ENCODE measurements around the gene UBALD2. TPM values are rescaled to one million over a fixed set of nuclear protein-coding genes. Genes with fewer than 3 reads are reported as not detected.

UBALD2 gene
- total and polyA plus RNA-seq, 2 of the 13 experiments (the other 11 are each of a cell fraction or from before 2014, with no cell fraction given), result 3.3 to 89.7 TPM

- TF ChIP-seq TEF (CRISPR knock-in tag; IDR thresholded peaks at IDR 0.05), result no peak
- peak; percentile 33; the same call in 1 of the 2 replicates for TF ChIP-seq IRF2 (CRISPR knock-in tag; IDR thresholded peaks at IDR 0.05)
- peak; percentile 65; the same call in 1 of the 2 replicates for TF ChIP-seq ARHGAP35 (CRISPR knock-in tag; IDR thresholded peaks at IDR 0.05; ENCODE audit: borderline replicate concordance)
- peak; percentile 84; the same call in 1 of the 2 replicates for TF ChIP-seq KDM5B (CRISPR knock-in tag; IDR thresholded peaks at IDR 0.05; ENCODE audit: borderline replicate concordance)
- no peak for TF ChIP-seq ATF5 (CRISPR knock-in tag; IDR thresholded peaks at IDR 0.05; ENCODE audit: low read depth)
- TF ChIP-seq MED8 (CRISPR knock-in tag; IDR thresholded peaks at IDR 0.05; ENCODE audit: insufficient replicate concordance), result no peak
- TF ChIP-seq HHEX (CRISPR knock-in tag; IDR thresholded peaks at IDR 0.05), result no peak
- 0 out of 2 replicates have a peak, but pooled peaks have one; percentile 46 for TF ChIP-seq NFAT5 (CRISPR knock-in tag; IDR thresholded peaks at IDR 0.05)
- peak; percentile 48; the same call in 1 of the 2 replicates for TF ChIP-seq ZNF547 (CRISPR knock-in tag; IDR thresholded peaks at IDR 0.05)
- no peak for TF ChIP-seq ARID2 (CRISPR knock-in tag; IDR thresholded peaks at IDR 0.05; ENCODE audit: borderline replicate concordance)
- no peak for TF ChIP-seq TRIM24 (CRISPR knock-in tag; IDR thresholded peaks at IDR 0.05)
- no peak for TF ChIP-seq ZBTB2 (CRISPR knock-in tag; IDR thresholded peaks at IDR 0.05; ENCODE audit: low read depth)
- no peak for TF ChIP-seq ZNF136 (CRISPR knock-in tag; IDR thresholded peaks at IDR 0.05; ENCODE audit: low read depth)
- TF ChIP-seq CEBPB (IDR thresholded peaks at IDR 0.05; ENCODE audit: borderline replicate concordance, low read depth, low read length), result no peak
- TF ChIP-seq ZNF354B (CRISPR knock-in tag; IDR thresholded peaks at IDR 0.05), result no peak
- no peak for TF ChIP-seq HOXA9 (CRISPR knock-in tag; IDR thresholded peaks at IDR 0.05; ENCODE audit: borderline replicate concordance)
- peak; percentile 46; the same call in 1 of the 2 replicates for TF ChIP-seq IRF9 (CRISPR knock-in tag; IDR thresholded peaks at IDR 0.05; ENCODE audit: borderline replicate concordance)
- TF ChIP-seq ZNF704 (CRISPR knock-in tag; IDR thresholded peaks at IDR 0.05; ENCODE audit: borderline replicate concordance), result no peak
Measured at GRCh38 chr17:76239538-76240274, 25.4 kb upstream of the UBALD2 start (continued).

All from HepG2 (cell line).